Measurements from ENCODE around the gene MRPS27.
A peak's percentile ranks its signal among the peaks of the same experiment; 100 is the strongest.

Gene MRPS27

DNA sequence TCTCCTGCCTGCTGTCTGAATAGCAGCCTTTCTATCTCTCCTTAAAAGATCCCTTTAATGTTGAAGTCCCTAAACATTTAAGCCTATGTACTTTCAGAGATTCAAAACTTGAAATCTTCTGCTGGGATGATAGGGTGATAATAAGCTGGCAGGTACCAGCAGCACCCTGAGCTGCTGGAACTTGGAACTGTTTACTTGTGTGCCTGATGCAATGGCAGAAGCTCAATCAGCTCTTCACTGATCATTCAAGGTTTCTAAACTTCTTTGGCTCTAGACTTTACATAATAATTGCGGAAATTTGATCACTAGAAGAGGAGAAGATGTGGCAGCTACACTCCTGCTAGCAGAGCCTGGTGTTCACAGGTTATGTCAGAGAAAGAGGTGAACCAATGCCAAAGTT, 27.6 kb downstream of the MRPS27 start:
- WGBS, 2 experiments (ENCODE audit: insufficient coverage in 2 of 2), result 80 to 100% methylated on average over 1 of the region's 1 CpG
- Histone ChIP-seq H3K4me3 (ENCODE audit: extremely low read depth, insufficient read depth, low read length, poor library complexity, severe bottlenecking) (no peak overlapping the region), H3K36me3 (ENCODE audit: control insufficient read depth, insufficient read depth, low read length) (peaks cover 58% of the 10 kb centered on the region), H3K27ac (ENCODE audit: low read depth, low read length, severe bottlenecking) (no peak overlapping the region), H3K9me3 (ENCODE audit: control insufficient read depth, low read length) (no peaks in the 10 kb centered on the region), H3K4me1 (ENCODE audit: control insufficient read depth, insufficient read depth, low read length, poor library complexity, severe bottlenecking) (no peaks in the 10 kb centered on the region)

DNA sequence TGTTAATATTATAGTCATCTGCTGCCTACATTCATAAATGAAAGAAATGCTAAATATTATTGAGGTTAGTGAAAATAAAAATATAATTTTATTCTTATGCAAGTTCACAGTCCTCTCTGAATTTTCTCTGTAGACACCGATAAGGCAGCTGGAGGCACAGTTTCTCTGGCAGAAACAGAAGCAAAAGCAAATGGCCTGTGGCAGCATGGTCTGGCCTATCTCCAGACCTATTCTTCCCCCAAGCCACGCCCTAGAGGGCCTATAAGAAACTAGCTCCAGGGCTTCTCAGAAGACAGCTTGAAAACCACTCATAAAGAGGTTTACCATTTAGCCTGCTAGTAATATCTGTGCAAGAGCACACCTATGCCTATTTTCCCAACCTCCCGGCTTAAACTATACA, 28.4 kb downstream of the MRPS27 start:
- 90% methylated on average over 2 of the region's 3 CpGs; no CpG with 5 or more reads in 1 of the 2 experiments for WGBS, 2 experiments (ENCODE audit: insufficient coverage in 2 of 2)
- no peaks in the 10 kb centered on the region for H3K9me3 ChIP-seq (ENCODE audit: control insufficient read depth, low read length)
- H3K4me3 ChIP-seq (ENCODE audit: extremely low read depth, insufficient read depth, low read length, poor library complexity, severe bottlenecking), result no peak overlapping the region
- H3K36me3 ChIP-seq (ENCODE audit: control insufficient read depth, insufficient read depth, low read length), result peaks cover 66% of the 10 kb centered on the region
- no peak overlapping the region for H3K27ac ChIP-seq (ENCODE audit: low read depth, low read length, severe bottlenecking)
- H3K4me1 ChIP-seq (ENCODE audit: control insufficient read depth, insufficient read depth, low read length, poor library complexity, severe bottlenecking), result no peaks in the 10 kb centered on the region

DNA sequence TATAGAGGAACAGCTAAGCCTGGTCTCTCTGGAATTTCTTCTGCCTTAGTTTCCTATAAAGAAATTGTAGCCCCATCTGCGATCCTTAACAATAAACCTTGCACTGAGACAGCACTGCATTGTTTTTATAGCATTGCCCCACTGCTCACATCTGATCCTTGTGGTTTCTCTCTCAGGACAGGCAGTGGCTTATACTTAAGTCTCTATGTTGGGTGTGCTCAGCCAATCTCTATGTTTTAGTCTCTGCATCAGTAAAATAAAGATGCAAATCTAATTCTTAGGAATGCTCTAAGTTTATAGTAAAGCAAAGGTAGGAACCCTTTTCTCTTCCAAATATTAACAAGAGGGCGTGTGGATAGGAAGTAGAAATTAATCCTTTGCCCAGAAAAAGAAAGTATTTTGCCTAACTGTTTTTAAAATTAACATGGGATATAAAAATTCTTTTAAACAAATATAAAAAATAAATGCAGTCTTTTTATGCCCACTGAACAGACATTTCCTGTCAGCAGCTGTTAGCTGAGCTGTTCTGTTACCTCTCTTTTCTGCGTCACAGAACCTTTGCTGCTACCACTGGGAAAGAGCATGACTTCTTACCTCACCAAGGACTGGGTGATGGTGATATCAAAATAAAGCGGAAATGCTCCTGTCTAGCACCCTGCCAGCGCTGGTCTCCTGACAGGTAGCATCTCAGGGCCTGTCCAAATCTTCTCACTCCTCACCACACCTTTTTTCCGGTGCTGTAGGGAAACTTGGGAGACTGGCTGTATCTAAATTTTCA, 29.5 kb downstream of the MRPS27 start:
- no peak overlapping the region for H3K27ac ChIP-seq (ENCODE audit: low read depth, low read length, severe bottlenecking)
- H3K4me3 ChIP-seq (ENCODE audit: extremely low read depth, insufficient read depth, low read length, poor library complexity, severe bottlenecking), result no peak overlapping the region
- H3K4me1 ChIP-seq (ENCODE audit: control insufficient read depth, insufficient read depth, low read length, poor library complexity, severe bottlenecking), result no peaks in the 10 kb centered on the region
- WGBS, 2 experiments (ENCODE audit: insufficient coverage in 2 of 2), result 100% methylated on average over 2 of the region's 6 CpGs; no CpG with 5 or more reads in 1 of the 2 experiments
- no peaks in the 10 kb centered on the region for H3K9me3 ChIP-seq (ENCODE audit: control insufficient read depth, low read length)
- H3K36me3 ChIP-seq (ENCODE audit: control insufficient read depth, insufficient read depth, low read length), result peaks cover 62% of the 10 kb centered on the region

DNA sequence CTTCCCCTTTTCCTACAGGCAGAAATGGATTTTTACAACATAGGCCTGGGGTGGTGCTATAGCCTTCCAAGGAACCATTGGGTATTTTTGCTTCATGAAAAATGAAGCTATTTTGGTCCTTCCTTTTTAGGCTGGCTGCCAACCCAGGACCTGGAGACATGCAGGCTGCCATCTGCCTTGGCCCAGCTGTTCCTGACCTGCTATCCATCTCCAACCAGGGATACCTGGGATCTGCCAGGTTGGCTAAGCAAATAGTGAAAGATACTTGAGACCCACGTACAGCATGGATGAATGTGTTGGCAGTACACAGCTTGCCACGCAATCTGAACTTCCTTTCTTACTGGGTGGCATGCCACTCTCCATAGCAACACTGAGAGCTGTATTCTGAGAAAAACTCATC, 31.1 kb downstream of the MRPS27 start:
- no peaks in the 10 kb centered on the region for H3K4me1 ChIP-seq (ENCODE audit: control insufficient read depth, insufficient read depth, low read length, poor library complexity, severe bottlenecking)
- no peak overlapping the region for H3K4me3 ChIP-seq (ENCODE audit: extremely low read depth, insufficient read depth, low read length, poor library complexity, severe bottlenecking)
- 100% methylated on average over 2 of the region's 2 CpGs for WGBS, 2 experiments (ENCODE audit: insufficient coverage in 2 of 2)
- peaks cover 56% of the 10 kb centered on the region for H3K36me3 ChIP-seq (ENCODE audit: control insufficient read depth, insufficient read depth, low read length)
- H3K9me3 ChIP-seq (ENCODE audit: control insufficient read depth, low read length), result no peaks in the 10 kb centered on the region
- H3K27ac ChIP-seq (ENCODE audit: low read depth, low read length, severe bottlenecking), result no peak overlapping the region

DNA sequence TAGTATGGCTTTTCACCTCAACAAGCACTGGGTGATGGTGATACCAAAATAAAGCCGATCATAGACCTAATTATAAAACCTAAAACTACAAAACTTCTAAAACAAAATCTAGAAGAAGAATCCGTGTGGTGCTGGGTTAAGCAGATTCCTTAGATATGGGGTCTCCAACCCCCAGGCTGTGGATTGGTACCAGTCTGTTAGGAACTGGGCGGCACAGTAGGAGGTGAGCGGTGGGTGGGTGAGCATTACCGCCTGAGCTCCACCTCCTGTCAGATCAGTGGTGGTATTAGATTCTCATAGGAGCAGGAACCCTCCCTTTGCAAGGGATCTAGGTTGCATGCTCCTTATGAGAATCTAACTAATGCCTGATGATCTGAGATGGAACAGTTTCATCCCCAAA, 33.2 kb downstream of the MRPS27 start:
- Histone ChIP-seq H3K4me1 (ENCODE audit: control insufficient read depth, insufficient read depth, low read length, poor library complexity, severe bottlenecking) (no peaks in the 10 kb centered on the region), H3K27ac (ENCODE audit: low read depth, low read length, severe bottlenecking) (no peak overlapping the region), H3K9me3 (ENCODE audit: control insufficient read depth, low read length) (no peaks in the 10 kb centered on the region), H3K4me3 (ENCODE audit: extremely low read depth, insufficient read depth, low read length, poor library complexity, severe bottlenecking) (no peak overlapping the region), H3K36me3 (ENCODE audit: control insufficient read depth, insufficient read depth, low read length) (peaks cover 50% of the 10 kb centered on the region)
- 82 to 88% methylated on average over 2 to 4 of the region's 5 CpGs for WGBS, 2 experiments (ENCODE audit: insufficient coverage in 2 of 2)

DNA sequence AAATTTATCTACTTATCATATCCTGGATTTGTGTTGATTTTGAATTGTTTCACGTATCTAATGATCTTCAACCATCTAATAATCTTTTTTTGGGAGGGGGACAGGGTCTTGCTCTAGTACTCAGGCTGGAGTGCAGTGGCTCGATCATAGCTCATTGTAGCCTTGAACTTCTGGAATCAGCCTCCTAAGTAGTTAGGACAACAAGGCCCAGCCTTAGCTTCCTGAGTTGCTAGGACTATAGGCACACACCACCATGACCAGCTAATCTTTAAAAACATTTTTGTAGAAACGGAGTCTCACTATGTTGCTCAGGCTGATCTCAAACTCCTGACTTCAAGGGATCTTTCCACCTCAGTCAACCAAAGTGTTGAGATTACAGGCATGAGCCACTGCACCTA, 34.6 kb downstream of the MRPS27 start:
- 86 to 92% methylated on average over 2 of the region's 3 CpGs for whole genome bisulfite sequencing, 2 experiments (ENCODE audit: insufficient coverage in 2 of 2)
- Histone ChIP-seq H3K36me3 (ENCODE audit: control insufficient read depth, insufficient read depth, low read length) (peaks cover 46% of the 10 kb centered on the region), H3K4me1 (ENCODE audit: control insufficient read depth, insufficient read depth, low read length, poor library complexity, severe bottlenecking) (no peaks in the 10 kb centered on the region), H3K9me3 (ENCODE audit: control insufficient read depth, low read length) (no peaks in the 10 kb centered on the region), H3K27ac (ENCODE audit: low read depth, low read length, severe bottlenecking) (no peak overlapping the region), H3K4me3 (ENCODE audit: extremely low read depth, insufficient read depth, low read length, poor library complexity, severe bottlenecking) (no peak overlapping the region)

DNA sequence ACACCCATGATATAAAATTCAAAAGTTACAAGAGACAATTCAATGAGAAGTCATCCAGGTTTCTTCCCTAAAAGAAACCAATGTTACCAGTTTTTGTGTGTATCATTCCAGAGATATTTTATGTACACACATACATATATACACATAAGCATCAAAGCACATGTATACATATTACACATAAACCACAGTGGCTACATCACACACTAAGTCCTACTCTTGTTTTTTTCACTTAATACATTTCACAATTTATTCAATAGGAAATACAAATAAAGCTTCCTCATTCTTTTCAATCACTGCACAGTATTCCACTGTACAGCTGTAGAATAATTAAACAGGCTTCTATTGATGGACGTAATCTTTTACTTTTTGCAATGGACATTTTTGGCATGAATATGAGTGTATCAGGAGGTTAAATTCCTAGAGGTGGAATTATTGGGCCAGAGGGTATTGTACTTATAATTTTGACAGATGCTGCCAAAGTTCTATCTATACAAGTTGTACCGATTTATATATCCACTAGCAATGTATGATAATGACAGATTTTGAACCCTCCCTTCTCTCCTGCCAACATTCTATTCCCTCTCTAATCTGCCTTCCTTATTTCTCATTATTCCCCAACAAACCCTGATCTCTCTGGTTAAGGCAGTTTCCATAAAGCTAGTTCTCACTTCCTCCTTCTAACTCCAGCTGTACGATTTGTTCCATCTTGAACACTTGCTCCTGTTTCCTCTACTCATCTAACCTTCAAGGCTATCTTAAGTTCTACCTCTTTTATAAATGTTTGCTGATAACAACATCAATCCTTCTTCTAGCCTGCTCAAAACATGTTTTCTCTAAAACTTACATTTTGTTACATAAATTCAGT, 35.2 kb downstream of the MRPS27 start:
- Histone ChIP-seq H3K9me3 (ENCODE audit: control insufficient read depth, low read length) (no peaks in the 10 kb centered on the region), H3K4me1 (ENCODE audit: control insufficient read depth, insufficient read depth, low read length, poor library complexity, severe bottlenecking) (no peaks in the 10 kb centered on the region), H3K4me3 (ENCODE audit: extremely low read depth, insufficient read depth, low read length, poor library complexity, severe bottlenecking) (no peak overlapping the region), H3K27ac (ENCODE audit: low read depth, low read length, severe bottlenecking) (no peak overlapping the region), H3K36me3 (ENCODE audit: control insufficient read depth, insufficient read depth, low read length) (peaks cover 39% of the 10 kb centered on the region)
- WGBS, 2 experiments (ENCODE audit: insufficient coverage in 2 of 2), result 90 to 94% methylated on average over 1 to 2 of the region's 3 CpGs

DNA sequence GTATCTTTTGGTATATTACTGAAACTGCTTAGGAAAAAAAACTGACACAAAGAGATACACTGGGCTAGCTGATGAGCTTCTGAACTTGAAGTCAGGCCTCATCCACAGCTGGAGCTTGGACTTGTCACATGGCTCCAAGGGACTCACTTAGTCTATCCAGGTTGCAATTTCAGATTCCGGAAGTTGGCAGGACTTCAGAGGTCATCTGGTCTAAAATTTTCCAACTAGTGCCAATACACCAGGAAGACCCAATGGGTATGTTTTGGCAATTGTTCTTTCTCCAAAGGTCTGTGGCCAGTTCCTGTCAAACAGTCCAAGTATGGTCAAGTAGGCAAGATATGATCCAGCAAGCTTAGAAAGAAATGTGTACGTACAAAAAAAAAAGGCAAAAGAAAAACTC, 36.7 kb downstream of the MRPS27 start:
- Histone ChIP-seq H3K36me3 (ENCODE audit: control insufficient read depth, insufficient read depth, low read length) (peaks cover 29% of the 10 kb centered on the region), H3K9me3 (ENCODE audit: control insufficient read depth, low read length) (no peaks in the 10 kb centered on the region), H3K27ac (ENCODE audit: low read depth, low read length, severe bottlenecking) (peak overlapping the region; percentile 16), H3K4me3 (ENCODE audit: extremely low read depth, insufficient read depth, low read length, poor library complexity, severe bottlenecking) (no peak overlapping the region), H3K4me1 (ENCODE audit: control insufficient read depth, insufficient read depth, low read length, poor library complexity, severe bottlenecking) (no peaks in the 10 kb centered on the region)
- 92 to 100% methylated on average over 2 of the region's 2 CpGs for WGBS, 2 experiments (ENCODE audit: insufficient coverage in 2 of 2)

DNA sequence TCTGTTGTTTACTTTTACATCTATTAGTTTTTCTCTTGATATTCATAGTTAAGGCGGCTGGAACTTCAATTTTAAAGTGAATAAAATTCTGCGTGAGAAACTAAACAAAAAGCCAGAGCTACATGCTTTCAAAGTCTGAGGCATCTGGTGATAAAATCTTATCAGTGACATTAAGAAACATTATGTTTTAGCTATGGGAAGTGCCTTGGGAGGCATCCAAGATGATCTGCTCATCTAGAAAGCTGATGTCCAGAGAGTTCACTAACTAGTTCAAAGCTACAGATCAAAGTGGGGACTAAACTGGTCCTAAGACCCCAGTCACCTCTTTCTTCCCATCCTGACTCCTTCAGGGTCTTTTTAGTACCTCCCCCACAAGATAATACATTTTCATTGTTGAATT, 37.2 kb downstream of the MRPS27 start:
- H3K4me3 ChIP-seq (ENCODE audit: extremely low read depth, insufficient read depth, low read length, poor library complexity, severe bottlenecking), result no peak overlapping the region
- H3K9me3 ChIP-seq (ENCODE audit: control insufficient read depth, low read length), result no peaks in the 10 kb centered on the region
- no peaks in the 10 kb centered on the region for H3K4me1 ChIP-seq (ENCODE audit: control insufficient read depth, insufficient read depth, low read length, poor library complexity, severe bottlenecking)
- WGBS, 2 experiments (ENCODE audit: insufficient coverage in 2 of 2), result 88 to 100% methylated on average over 1 to 2 of the region's 2 CpGs
- peaks cover 27% of the 10 kb centered on the region for H3K36me3 ChIP-seq (ENCODE audit: control insufficient read depth, insufficient read depth, low read length)
- peak overlapping the region; percentile 41 for H3K27ac ChIP-seq (ENCODE audit: low read depth, low read length, severe bottlenecking)

DNA sequence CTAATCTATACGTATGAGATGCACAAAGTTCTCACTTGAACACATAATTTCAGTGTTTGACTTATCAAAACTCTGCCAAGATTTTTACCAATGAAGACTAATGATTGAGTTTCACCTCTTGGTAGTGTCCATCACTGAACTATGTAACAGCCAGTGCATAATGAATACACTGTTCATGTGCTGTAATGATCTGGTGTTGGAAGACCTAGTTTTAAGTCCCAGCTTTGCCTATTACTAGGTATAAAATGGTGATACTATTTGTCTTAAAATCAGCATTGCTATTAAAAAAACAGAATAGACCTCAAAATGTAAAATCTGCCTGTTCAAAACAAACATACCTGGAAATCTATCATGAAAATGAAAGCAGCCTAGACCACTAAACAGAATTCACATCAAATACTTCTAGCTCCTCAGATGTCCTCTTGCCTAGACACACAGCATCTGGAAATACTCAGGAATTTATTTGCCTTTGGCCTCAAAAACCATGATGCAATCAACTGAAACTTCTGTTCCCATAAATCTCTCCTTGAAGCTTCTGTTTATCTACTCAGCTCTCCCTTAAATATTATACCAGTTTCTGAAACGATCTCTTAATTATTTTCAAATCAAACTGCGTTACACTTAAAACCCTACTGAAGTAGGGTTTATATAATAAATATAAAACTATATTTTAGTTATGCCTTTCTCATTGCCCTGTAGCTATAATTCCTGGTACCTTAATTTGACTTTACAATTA, 38.1 kb downstream of the MRPS27 start:
- Histone ChIP-seq H3K27ac (ENCODE audit: low read depth, low read length, severe bottlenecking) (peak overlapping the region; percentile 80), H3K36me3 (ENCODE audit: control insufficient read depth, insufficient read depth, low read length) (peaks cover 18% of the 10 kb centered on the region), H3K4me1 (ENCODE audit: control insufficient read depth, insufficient read depth, low read length, poor library complexity, severe bottlenecking) (no peaks in the 10 kb centered on the region), H3K9me3 (ENCODE audit: control insufficient read depth, low read length) (no peaks in the 10 kb centered on the region), H3K4me3 (ENCODE audit: extremely low read depth, insufficient read depth, low read length, poor library complexity, severe bottlenecking) (no peak overlapping the region)
- WGBS, 2 experiments (ENCODE audit: insufficient coverage in 2 of 2), result 100% methylated on average over 1 of the region's 3 CpGs
